ENCODE measurements around the gene UGT1A9. TPM values are rescaled to one million over a fixed set of nuclear protein-coding genes. Genes with fewer than 3 reads are reported as not detected.

The UGT1A9 gene
- total and polyA plus RNA-seq, 2 of the 13 experiments (the other 11 are each of a cell fraction or from before 2014, with no cell fraction given) = 0.07 TPM; not detected in 1

- TF ChIP-seq AHDC1 (CRISPR knock-in tag; IDR thresholded peaks at IDR 0.05; ENCODE audit: borderline replicate concordance) = peak; percentile 99
- peak; percentile 99 for TF ChIP-seq SOX13 (IDR thresholded peaks at IDR 0.05)
- TF ChIP-seq SOX13 (CRISPR knock-in tag; conservative IDR thresholded peaks at IDR 0.05 in 1 of 2, IDR thresholded peaks at IDR 0.05 in 1 of 2) = peak in 1 of 2 experiments; percentile 98; a peak in 2 of 4 replicates
- TF ChIP-seq ZNF792 (CRISPR knock-in tag; IDR thresholded peaks at IDR 0.05) = peak; percentile 77
- peak; percentile 60 for TF ChIP-seq FOXA1 (IDR thresholded peaks at IDR 0.05)
- peak; percentile 93 for TF ChIP-seq FOXA1 (CRISPR knock-in tag; IDR thresholded peaks at IDR 0.05)
- TF ChIP-seq BRD4 (CRISPR knock-in tag; IDR thresholded peaks at IDR 0.05) = no peak
- peak; percentile 48; the same call in 1 of the 2 replicates for TF ChIP-seq ZNF562 (CRISPR knock-in tag; IDR thresholded peaks at IDR 0.05; ENCODE audit: borderline replicate concordance)
- TF ChIP-seq ZNF790 (CRISPR knock-in tag; IDR thresholded peaks at IDR 0.05; ENCODE audit: borderline replicate concordance) = 0 out of 2 replicates have a peak, but pooled peaks have one; percentile 9
- no peak for TF ChIP-seq HCFC1 (IDR thresholded peaks at IDR 0.05; ENCODE audit: low read depth, low read length)
- 0 out of 2 replicates have a peak, but pooled peaks have one; percentile 31 for TF ChIP-seq KDM1A (CRISPR knock-in tag; IDR thresholded peaks at IDR 0.05)
- TF ChIP-seq TBL1XR1 (IDR thresholded peaks at IDR 0.05; ENCODE audit: borderline replicate concordance, low read length, partially characterized antibody) = peak; percentile 100
- TF ChIP-seq SRSF9 (IDR thresholded peaks at IDR 0.05; ENCODE audit: borderline replicate concordance, insufficient read depth, low read depth, low read length, poor library complexity, severe bottlenecking) = no peak
- 0 out of 2 replicates have a peak, but pooled peaks have one; percentile 37 for TF ChIP-seq ZNF329 (CRISPR knock-in tag; IDR thresholded peaks at IDR 0.05; ENCODE audit: low read depth)
- no peak for TF ChIP-seq MED8 (CRISPR knock-in tag; IDR thresholded peaks at IDR 0.05; ENCODE audit: insufficient replicate concordance)
- TF ChIP-seq ZNF850 (CRISPR knock-in tag; conservative IDR thresholded peaks at IDR 0.05) = 0 out of 2 replicates have a peak, but pooled peaks have one; percentile 29
- TF ChIP-seq RFX1 (IDR thresholded peaks at IDR 0.05) = no peak
- TF ChIP-seq MTA1 (CRISPR knock-in tag; IDR thresholded peaks at IDR 0.05; ENCODE audit: borderline replicate concordance) = peak; percentile 56; the same call in 1 of the 2 replicates
- peak; percentile 98 for TF ChIP-seq SKI (IDR thresholded peaks at IDR 0.05; ENCODE audit: partially characterized antibody)
- no peak for TF ChIP-seq ZNF468 (CRISPR knock-in tag; IDR thresholded peaks at IDR 0.05)
- TF ChIP-seq HIVEP1 (CRISPR knock-in tag; IDR thresholded peaks at IDR 0.05) = no peak; the same call in 1 of the 2 replicates
- TF ChIP-seq ATRX (CRISPR knock-in tag; IDR thresholded peaks at IDR 0.05; ENCODE audit: borderline replicate concordance) = no peak; the same call in 1 of the 2 replicates
- 0 out of 2 replicates have a peak, but pooled peaks have one; percentile 39 for TF ChIP-seq ZNF230 (CRISPR knock-in tag; IDR thresholded peaks at IDR 0.05)
Observed at GRCh38 chr2:233745073-233745755, 73.5 kb downstream of the UGT1A9 start (continued).
